Upper lobe of left lung (tissue), 6 donors: ENCODE data around the gene FRMPD4. TPM values are rescaled to one million over a fixed set of nuclear protein-coding genes. Genes with fewer than 3 reads are reported as not detected.
A peak's percentile ranks its signal among the peaks of the same experiment; 100 is the strongest.
"Not testable (repeated sequence)": the region's sequence is repeated elsewhere in the genome, so short reads cannot be mapped to it uniquely, and the experiment has no call there.

Experiments
- ATAC-seq, 2 donors: fragments of 200-7000 bp; cut with Tn5 transposase; one replicate each; pipeline ENCODE4 v1.9.1; 2022; ENCODE audit warnings: mild to moderate bottlenecking in 2 of 2, moderate library complexity in 2 of 2; ENCODE audit not compliant: low FRiP score in 2 of 2
- DNase-seq, 2 donors: peaks; one replicate each; pipeline ENCODE4 v3.0.0-alpha.2; 2019 to 2020
- H3K27ac ChIP-seq, 4 donors: fragments of 200-600 bp; sonication (generic); one replicate each; pipeline ENCODE4 v1.5.1; 2016 to 2019
- H3K27me3 ChIP-seq, 4 donors: fragments of 200-600 bp; sonication (generic); one replicate each; pipeline ENCODE4 v1.5.1; 2017 to 2019
- H3K36me3 ChIP-seq, 4 donors: fragments of 200-600 bp; sonication (generic); one replicate each; pipeline ENCODE4 v1.5.1; 2016 to 2019
- H3K4me1 ChIP-seq, 4 donors: fragments of 200-600 bp; sonication (generic); one replicate each; pipeline ENCODE4 v1.5.1; 2018 to 2019
- H3K4me3 ChIP-seq, 4 donors: fragments of 200-600 bp; sonication (generic); one replicate each; pipeline ENCODE4 v1.5.1; 2017 to 2019; ENCODE audit warnings: mild to moderate bottlenecking in 2 of 4, moderate library complexity in 1 of 4
- H3K9me3 ChIP-seq, 4 donors: fragments of 200-600 bp; sonication (generic); one replicate each; pipeline ENCODE4 v1.5.1; 2018 to 2019
- EP300 ChIP-seq, 4 donors: sonication (generic); formaldehyde crosslinking; IDR thresholded peaks; one replicate each; pipeline ENCODE4 v1.5.1; 2017; ENCODE audit warnings: antibody characterized with exemption in 4 of 4, control low read depth in 2 of 4
- POLR2A ChIP-seq, 4 donors: fragments of 450-650 bp; IDR thresholded peaks; one replicate each; pipeline ENCODE4 v1.5.1; 2016 to 2017; ENCODE audit warnings: antibody characterized with exemption in 4 of 4, mild to moderate bottlenecking in 2 of 4
- POLR2AphosphoS5 ChIP-seq, 2 donors: sonication (generic); formaldehyde crosslinking; IDR thresholded peaks; one replicate each; pipeline ENCODE4 v1.5.1; 2017; ENCODE audit warnings: antibody characterized with exemption in 2 of 2
- WGBS, 2 donors: methylation state at CpG; one replicate each; pipeline ENCODE4 v1.1.5; 2017 to 2018; 5-methylcytosine and 5-hydroxymethylcytosine counted together
- total RNA-seq, 6 donors: library from RNA; depleted of rRNA in 4 of 6; stranded (reverse); fragments of >200 nt in 4 of 6; gene quantifications; one replicate each; pipeline versions ENCODE4 v1.1.0 to v1.2.1, GENCODE V29; 2016 to 2021
- TF ChIP-seq, protein P1 (sequence below), 6 experiments: fragments of 450-650 bp in 4 of 6; fragments of 200-600 bp in 2 of 6; sonication (generic) in 2 of 6; IDR thresholded peaks; one replicate each; pipeline ENCODE4 v1.5.1; 2016 to 2019; ENCODE audit warnings: antibody characterized with exemption in 6 of 6
- donor health status: DM: no; HTN: no; CAD: no; lungs with moderate emphysema.
- donor health status: DM: no; HTN: yes; CAD: no; lungs with severe emphysema.

Gene FRMPD4
- total RNA-seq, 6 donors from 2014 or later = 0.03 to 0.15 (median 0.10) TPM; not detected in 2

GRCh38 chrX:12497832-12498591 is 359.7 kb downstream of the FRMPD4 start:
- Histone ChIP-seq H3K9me3 (no peaks in the 10 kb centered on the region), H3K27me3 (no peaks in the 10 kb centered on the region), H3K4me3 (no peak overlapping the region), H3K36me3 (no peaks in the 10 kb centered on the region), H3K27ac (no peak overlapping the region), H3K4me1 (no peaks in the 10 kb centered on the region)
- TF ChIP-seq EP300 (IDR thresholded peaks at IDR 0.05) = no peak
- TF ChIP-seq, protein P1, sequence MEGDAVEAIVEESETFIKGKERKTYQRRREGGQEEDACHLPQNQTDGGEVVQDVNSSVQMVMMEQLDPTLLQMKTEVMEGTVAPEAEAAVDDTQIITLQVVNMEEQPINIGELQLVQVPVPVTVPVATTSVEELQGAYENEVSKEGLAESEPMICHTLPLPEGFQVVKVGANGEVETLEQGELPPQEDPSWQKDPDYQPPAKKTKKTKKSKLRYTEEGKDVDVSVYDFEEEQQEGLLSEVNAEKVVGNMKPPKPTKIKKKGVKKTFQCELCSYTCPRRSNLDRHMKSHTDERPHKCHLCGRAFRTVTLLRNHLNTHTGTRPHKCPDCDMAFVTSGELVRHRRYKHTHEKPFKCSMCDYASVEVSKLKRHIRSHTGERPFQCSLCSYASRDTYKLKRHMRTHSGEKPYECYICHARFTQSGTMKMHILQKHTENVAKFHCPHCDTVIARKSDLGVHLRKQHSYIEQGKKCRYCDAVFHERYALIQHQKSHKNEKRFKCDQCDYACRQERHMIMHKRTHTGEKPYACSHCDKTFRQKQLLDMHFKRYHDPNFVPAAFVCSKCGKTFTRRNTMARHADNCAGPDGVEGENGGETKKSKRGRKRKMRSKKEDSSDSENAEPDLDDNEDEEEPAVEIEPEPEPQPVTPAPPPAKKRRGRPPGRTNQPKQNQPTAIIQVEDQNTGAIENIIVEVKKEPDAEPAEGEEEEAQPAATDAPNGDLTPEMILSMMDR (IDR thresholded peaks at IDR 0.05) = no peak
- TF ChIP-seq POLR2AphosphoS5 (IDR thresholded peaks at IDR 0.05) = no peak
- no peak for TF ChIP-seq POLR2A (IDR thresholded peaks at IDR 0.05)
- no peak for ATAC-seq
- DNase-seq = no peak
- WGBS, 2 donors = 67 to 83% methylated on average over 5 to 8 of the region's 8 CpGs

DNA sequence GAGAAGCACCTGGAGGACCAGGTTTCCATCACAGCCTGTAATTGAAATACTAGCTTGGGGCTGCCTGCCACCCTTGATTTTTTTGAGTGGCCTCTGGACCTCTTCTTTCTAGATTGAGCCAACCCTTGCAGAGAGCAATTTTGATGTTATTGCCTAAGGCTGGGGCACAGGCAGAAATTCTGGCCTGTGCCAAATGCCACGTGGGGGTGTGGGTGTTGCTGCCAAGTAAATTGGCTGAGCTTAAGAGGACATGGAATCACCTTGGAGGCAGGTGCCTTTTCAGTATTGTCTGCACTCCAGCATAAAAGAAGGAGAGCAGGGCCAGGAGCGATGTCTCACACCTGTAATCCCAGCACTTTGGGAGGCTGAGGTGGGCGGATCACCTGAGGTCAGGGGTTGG is 366.9 kb downstream of the FRMPD4 start:
- no peak for ATAC-seq
- DNase-seq = no peak
- Histone ChIP-seq H3K27me3 (no peaks in the 10 kb centered on the region), H3K4me3 (no peak overlapping the region), H3K27ac (no peak overlapping the region), H3K36me3 (no peaks in the 10 kb centered on the region), H3K4me1 (no peaks in the 10 kb centered on the region), H3K9me3 (no peaks in the 10 kb centered on the region)
- no peak for TF ChIP-seq EP300 (IDR thresholded peaks at IDR 0.05)
- no peak for TF ChIP-seq POLR2A (IDR thresholded peaks at IDR 0.05)
- TF ChIP-seq, protein P1 (IDR thresholded peaks at IDR 0.05) = no peak
- 67% methylated on average over 3 of the region's 3 CpGs; no CpG with 5 or more reads in 1 of the 2 donors for WGBS, 2 donors

GRCh38 chrX:12515384-12515783 is 377.1 kb downstream of the FRMPD4 start:
- ATAC-seq, H3K36me3 ChIP-seq: not testable (repeated sequence)
- WGBS, 2 donors = 61 to 71% methylated on average over 2 of the region's 2 CpGs

DNA sequence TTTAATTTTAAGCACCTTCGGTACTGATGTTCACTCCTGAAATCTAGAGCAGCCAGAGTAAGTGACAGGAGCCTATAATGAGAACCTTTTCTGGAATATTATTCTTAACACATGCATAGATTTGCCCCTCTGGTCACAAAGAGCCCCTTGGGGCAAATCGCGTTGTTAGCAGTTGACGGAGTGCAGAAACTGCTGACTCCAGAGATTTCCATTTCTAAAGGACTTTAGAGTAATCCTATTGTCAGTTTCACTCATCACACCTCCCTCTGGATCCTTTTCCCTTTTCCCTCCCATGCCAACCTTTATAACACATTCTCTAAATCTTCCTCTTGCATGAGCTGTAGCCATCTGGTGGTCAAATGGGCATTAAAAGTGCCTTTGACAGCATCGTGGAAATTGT is 388.0 kb downstream of the FRMPD4 start:
- Histone ChIP-seq H3K4me3 (no peak overlapping the region), H3K27ac (no peak overlapping the region), H3K36me3 (no peaks in the 10 kb centered on the region), H3K4me1 (no peaks in the 10 kb centered on the region), H3K27me3 (no peaks in the 10 kb centered on the region), H3K9me3 (no peaks in the 10 kb centered on the region)
- TF ChIP-seq POLR2A (IDR thresholded peaks at IDR 0.05) = no peak
- no peak for TF ChIP-seq POLR2AphosphoS5 (IDR thresholded peaks at IDR 0.05)
- TF ChIP-seq, protein P1 (IDR thresholded peaks at IDR 0.05) = no peak
- no peak for TF ChIP-seq EP300 (IDR thresholded peaks at IDR 0.05)
- ATAC-seq = no peak
- WGBS, 2 donors = 29 to 43% methylated on average over 5 of the region's 5 CpGs
- no peak for DNase-seq

More at GRCh38 chrX:12515384-12515783, 377.1 kb downstream of the FRMPD4 start:
- DNase-seq, H3K4me3 ChIP-seq, H3K4me1 ChIP-seq, H3K27me3 ChIP-seq, H3K27ac ChIP-seq, H3K9me3 ChIP-seq: not testable (repeated sequence)

GRCh38 chrX:12538096-12538495 is 399.8 kb downstream of the FRMPD4 start:
- H3K27ac ChIP-seq = not testable (repeated sequence)

GRCh38 chrX:12542251-12542650 is 404.0 kb downstream of the FRMPD4 start:
- 65 to 78% methylated on average over 3 of the region's 3 CpGs for WGBS, 2 donors
- H3K36me3 ChIP-seq, H3K27ac ChIP-seq, DNase-seq, H3K9me3 ChIP-seq, H3K27me3 ChIP-seq, H3K4me3 ChIP-seq, ATAC-seq, H3K4me1 ChIP-seq: not testable (repeated sequence)

More at GRCh38 chrX:12538096-12538495, 399.8 kb downstream of the FRMPD4 start:
- H3K27me3 ChIP-seq, H3K4me1 ChIP-seq, H3K36me3 ChIP-seq, ATAC-seq, H3K9me3 ChIP-seq, H3K4me3 ChIP-seq: not testable (repeated sequence)
- DNase-seq = peak in 1 of 2 donors; percentile 5
- WGBS, 2 donors = 68% methylated on average over 10 of the region's 11 CpGs; no CpG with 5 or more reads in 1 of the 2 donors
